SU-DHL-6 (cell line): ENCODE results near the gene ITPA.

Source experiments
- EZH2phosphoT487 ChIP-seq: fragments of 200-600 bp; sonication (generic), shearing (Covaris generic); conservative IDR thresholded peaks from 2 replicates; pipeline ENCODE4 v1.6.1; 2018; ENCODE audit warnings: mild to moderate bottlenecking, antibody characterized with exemption, low read length, moderate library complexity, mixed read lengths
- TF ChIP-seq, protein P1 (sequence below): fragments of 200-600 bp; sonication (generic); IDR thresholded peaks from one replicate; pipeline ENCODE4 v1.5.1; 2017; ENCODE audit warnings: antibody characterized with exemption, mild to moderate bottlenecking, low read length, moderate library complexity; ENCODE audit not compliant: insufficient read depth, poor library complexity, severe bottlenecking

DNA sequence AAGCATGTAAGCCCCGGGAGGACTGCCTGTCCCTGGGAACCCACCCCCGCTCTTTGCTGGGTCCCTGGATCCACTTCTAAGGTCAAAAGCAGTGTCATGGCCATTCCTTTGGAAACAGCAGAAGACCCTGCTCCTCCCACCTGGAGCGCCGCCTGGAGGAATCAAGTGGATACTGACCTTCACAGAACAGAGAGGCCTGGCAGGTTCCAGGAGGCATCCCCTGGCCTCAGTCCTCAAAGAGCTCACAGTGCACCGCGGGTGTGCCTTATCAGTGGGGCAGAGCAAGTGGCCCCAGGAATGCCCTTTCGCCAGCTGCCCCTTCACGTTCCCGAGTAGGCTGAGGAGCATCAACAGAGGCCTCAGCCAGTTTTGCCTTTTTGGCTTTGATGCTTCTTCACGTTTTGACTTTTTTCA lies 40.8 kb downstream of the ITPA start:
- TF ChIP-seq, protein P1, sequence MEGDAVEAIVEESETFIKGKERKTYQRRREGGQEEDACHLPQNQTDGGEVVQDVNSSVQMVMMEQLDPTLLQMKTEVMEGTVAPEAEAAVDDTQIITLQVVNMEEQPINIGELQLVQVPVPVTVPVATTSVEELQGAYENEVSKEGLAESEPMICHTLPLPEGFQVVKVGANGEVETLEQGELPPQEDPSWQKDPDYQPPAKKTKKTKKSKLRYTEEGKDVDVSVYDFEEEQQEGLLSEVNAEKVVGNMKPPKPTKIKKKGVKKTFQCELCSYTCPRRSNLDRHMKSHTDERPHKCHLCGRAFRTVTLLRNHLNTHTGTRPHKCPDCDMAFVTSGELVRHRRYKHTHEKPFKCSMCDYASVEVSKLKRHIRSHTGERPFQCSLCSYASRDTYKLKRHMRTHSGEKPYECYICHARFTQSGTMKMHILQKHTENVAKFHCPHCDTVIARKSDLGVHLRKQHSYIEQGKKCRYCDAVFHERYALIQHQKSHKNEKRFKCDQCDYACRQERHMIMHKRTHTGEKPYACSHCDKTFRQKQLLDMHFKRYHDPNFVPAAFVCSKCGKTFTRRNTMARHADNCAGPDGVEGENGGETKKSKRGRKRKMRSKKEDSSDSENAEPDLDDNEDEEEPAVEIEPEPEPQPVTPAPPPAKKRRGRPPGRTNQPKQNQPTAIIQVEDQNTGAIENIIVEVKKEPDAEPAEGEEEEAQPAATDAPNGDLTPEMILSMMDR: no peak
- no peak for TF ChIP-seq EZH2phosphoT487
